Endothelial cell of umbilical vein (primary cell): ENCODE results near the gene TMUB2. TPM values are rescaled to one million over a fixed set of nuclear protein-coding genes. Genes with fewer than 3 reads are reported as not detected.
"Not testable (repeated sequence)": the region's sequence is repeated elsewhere in the genome, so short reads cannot be mapped to it uniquely, and the experiment has no call there.

Experiments used
- BruUV-seq: library from RNA; stranded (reverse); fragments of 400-500 nt; replicated peaks from 2 replicates; lab custom pipeline; 2021; lab: Mats Ljungman, UMichigan
- CTCF ChIA-PET: fragments of 300-600, 350-600 bp; sonication (Branson Sonifier 250); formaldehyde crosslinking; loops from one replicate; lab custom pipeline; 2021; ENCODE audit warnings: antibody characterized with exemption, inconsistent platforms; lab: Charles Lee
- POLR2A ChIA-PET: fragments of 300-600, 350-600 bp; sonication (Branson Sonifier 250); formaldehyde crosslinking; loops from one replicate; lab custom pipeline; 2021; ENCODE audit warnings: antibody characterized with exemption, inconsistent platforms; lab: Charles Lee
- DNase-seq: peaks from one replicate; pipeline ENCODE4 v3.0.0-alpha.2; 2011; ENCODE audit warnings: low read depth, low spot score
- FAIRE-seq: peaks from 2 replicates; lab custom pipeline; 2011; peaks lifted over from hg19 to GRCh38; lab: Jason Lieb, UNC
- H2AFZ ChIP-seq: 2 replicates; pipeline ENCODE4 v1.6.0; 2012; ENCODE audit warnings: low read depth, low read length, control low read depth, inconsistent platforms
- H3K27ac ChIP-seq: 2 replicates; pipeline ENCODE4 v1.5.1; 2011; ENCODE audit warnings: low read depth, mild to moderate bottlenecking, control low read depth, low read length, moderate library complexity; ENCODE audit not compliant: insufficient read depth
- H3K27me3 ChIP-seq, 2 experiments: 2 replicates each; pipeline versions ENCODE4 v1.6.0 to v1.6.1; 2011; ENCODE audit warnings: low read length in 2 of 2, mixed read lengths in 1 of 2; ENCODE audit not compliant: control insufficient read depth in 2 of 2, insufficient read depth in 2 of 2
- H3K36me3 ChIP-seq, 2 experiments: 2 replicates in 1 of 2; 3 replicates in 1 of 2; pipeline ENCODE4 v1.5.1; 2011; ENCODE audit warnings: low read length in 2 of 2, mild to moderate bottlenecking in 1 of 2, moderate library complexity in 1 of 2; ENCODE audit not compliant: control insufficient read depth in 2 of 2, insufficient read depth in 2 of 2; ENCODE audit errors: extremely low read depth in 1 of 2
- H3K4me1 ChIP-seq: 3 replicates; pipeline ENCODE4 v1.5.1; 2011; ENCODE audit warnings: mild to moderate bottlenecking, low read length; ENCODE audit not compliant: control insufficient read depth, insufficient read depth; ENCODE audit errors: extremely low read depth
- H3K4me2 ChIP-seq: 2 replicates; pipeline ENCODE4 v1.6.1; 2011; ENCODE audit warnings: low read length, control low read depth, mixed read lengths; ENCODE audit not compliant: insufficient read depth
- H3K4me3 ChIP-seq, 3 experiments: fragments of 200-600 bp in 1 of 3; sonication (generic), shearing (Covaris generic) in 1 of 3; replicated peaks in 1 of 3; 2 replicates each; pipeline ENCODE4 v1.5.1; 2011 to 2016; ENCODE audit warnings: control low read depth in 3 of 3, low read length in 3 of 3, mild to moderate bottlenecking in 2 of 3, inconsistent platforms in 1 of 3, low read depth in 1 of 3, moderate library complexity in 1 of 3; ENCODE audit not compliant: insufficient read depth in 1 of 3
- H3K79me2 ChIP-seq: 2 replicates; pipeline ENCODE4 v1.6.0; 2012; ENCODE audit warnings: low read length, inconsistent platforms; ENCODE audit not compliant: control insufficient read depth, insufficient read depth
- H3K9ac ChIP-seq: replicated peaks from 2 replicates; pipeline ENCODE3; 2011; ENCODE audit warnings: low read length, control low read depth; ENCODE audit not compliant: insufficient read depth; ENCODE audit errors: extremely low read depth
- H3K9me1 ChIP-seq: replicated peaks from 3 replicates; pipeline ENCODE4 v1.6.0; 2011; ENCODE audit warnings: mild to moderate bottlenecking, low read length; ENCODE audit not compliant: control insufficient read depth, insufficient read depth; ENCODE audit errors: extremely low read depth
- H3K9me3 ChIP-seq: replicated peaks from 2 replicates; pipeline ENCODE4 v1.5.1; 2012; ENCODE audit warnings: low read length, inconsistent platforms; ENCODE audit not compliant: control insufficient read depth, insufficient read depth
- H4K20me1 ChIP-seq: replicated peaks from 2 replicates; pipeline ENCODE3; 2011; ENCODE audit warnings: mild to moderate bottlenecking, low read length; ENCODE audit not compliant: control insufficient read depth, insufficient read depth; ENCODE audit errors: extremely low read depth
- EZH2 ChIP-seq: IDR thresholded peaks from 2 replicates; pipeline ENCODE4 v1.6.1; 2012; ENCODE audit warnings: borderline replicate concordance, low read depth, mild to moderate bottlenecking, moderate library complexity, low read length, inconsistent platforms; ENCODE audit not compliant: severe bottlenecking
- FOS ChIP-seq: IDR thresholded peaks from 2 replicates; pipeline ENCODE4 v1.6.1; 2011; ENCODE audit warnings: mild to moderate bottlenecking, low read length, moderate library complexity, borderline replicate concordance; ENCODE audit not compliant: insufficient read depth
- GATA2 ChIP-seq: IDR thresholded peaks from 2 replicates; pipeline ENCODE4 v1.7.0; 2011; ENCODE audit warnings: low read depth, mild to moderate bottlenecking, moderate library complexity, mixed read lengths, low read length; ENCODE audit not compliant: insufficient read length, insufficient read depth
- JUN ChIP-seq: IDR thresholded peaks from 2 replicates; pipeline ENCODE4 v1.6.1; 2011; ENCODE audit warnings: borderline replicate concordance, low read depth; ENCODE audit not compliant: insufficient read length, insufficient read depth
- MYC ChIP-seq: IDR thresholded peaks from one replicate; pipeline ENCODE4 v1.6.1; 2011; ENCODE audit warnings: mild to moderate bottlenecking, low read depth, low read length
- POLR2A ChIP-seq: IDR thresholded peaks from 2 replicates; pipeline ENCODE4 v1.6.1; 2012; ENCODE audit warnings: low read depth, mild to moderate bottlenecking, control low read depth, low read length
- POLR2AphosphoS5 ChIP-seq: IDR thresholded peaks from 2 replicates; pipeline ENCODE4 v1.6.1; 2012; ENCODE audit warnings: low read depth, mild to moderate bottlenecking, control low read depth, low read length, moderate library complexity; ENCODE audit not compliant: insufficient read depth
- dilution Hi-C: fragments of 300-500 bp; cut with MboI; formaldehyde crosslinking; loops from one replicate; pipeline ENCODE4 v1.15.0; 2019; ENCODE audit warnings: low sequenced_read_pairs; ENCODE audit not compliant: extremely low pct_ligation_motif_present
- intact Hi-C: fragments of 100-400 bp; cut with micrococcal nuclease; formaldehyde crosslinking; loops from one replicate; pipeline ENCODE4 v1.10.0; 2022
- polyA plus RNA-seq, 4 experiments: library from polyadenylated mRNA; depleted of rRNA in 3 of 4; stranded (reverse) in 3 of 4; unstranded in 1 of 4; fragments of >200 nt; gene quantifications; 2 replicates each; pipeline versions ENCODE4 v1.2.1 to v1.2.3, GENCODE V29; 2011 to 2012; ENCODE audit warnings: missing spikeins in 1 of 4
- total RNA-seq: library from RNA; stranded (reverse); gene quantifications from 2 replicates; pipeline ENCODE4 v1.2.3, GENCODE V29; 2021
- TF ChIP-seq, protein P1 (sequence below), 2 donors: IDR thresholded peaks; 1 replicate in 1 of 2; 2 replicates in 1 of 2; pipeline ENCODE4 v1.5.1; 2011; ENCODE audit warnings: low read length in 2 of 2, mild to moderate bottlenecking in 2 of 2, moderate library complexity in 2 of 2, control low read depth in 1 of 2, inconsistent platforms in 1 of 2, low read depth in 1 of 2; ENCODE audit not compliant: insufficient read depth in 1 of 2; ENCODE audit errors: extremely low read depth in 1 of 2
- TF ChIP-seq, protein P2 (sequence below): IDR thresholded peaks from 2 replicates; pipeline ENCODE4 v1.6.1; 2011; ENCODE audit not compliant: insufficient read depth, insufficient read length

The TMUB2 gene
- total and polyA plus RNA-seq, 2 donors (not counting 3 experiments of a cell fraction or from before 2014, with no cell fraction given): 43.6 to 72.5 TPM

DNA sequence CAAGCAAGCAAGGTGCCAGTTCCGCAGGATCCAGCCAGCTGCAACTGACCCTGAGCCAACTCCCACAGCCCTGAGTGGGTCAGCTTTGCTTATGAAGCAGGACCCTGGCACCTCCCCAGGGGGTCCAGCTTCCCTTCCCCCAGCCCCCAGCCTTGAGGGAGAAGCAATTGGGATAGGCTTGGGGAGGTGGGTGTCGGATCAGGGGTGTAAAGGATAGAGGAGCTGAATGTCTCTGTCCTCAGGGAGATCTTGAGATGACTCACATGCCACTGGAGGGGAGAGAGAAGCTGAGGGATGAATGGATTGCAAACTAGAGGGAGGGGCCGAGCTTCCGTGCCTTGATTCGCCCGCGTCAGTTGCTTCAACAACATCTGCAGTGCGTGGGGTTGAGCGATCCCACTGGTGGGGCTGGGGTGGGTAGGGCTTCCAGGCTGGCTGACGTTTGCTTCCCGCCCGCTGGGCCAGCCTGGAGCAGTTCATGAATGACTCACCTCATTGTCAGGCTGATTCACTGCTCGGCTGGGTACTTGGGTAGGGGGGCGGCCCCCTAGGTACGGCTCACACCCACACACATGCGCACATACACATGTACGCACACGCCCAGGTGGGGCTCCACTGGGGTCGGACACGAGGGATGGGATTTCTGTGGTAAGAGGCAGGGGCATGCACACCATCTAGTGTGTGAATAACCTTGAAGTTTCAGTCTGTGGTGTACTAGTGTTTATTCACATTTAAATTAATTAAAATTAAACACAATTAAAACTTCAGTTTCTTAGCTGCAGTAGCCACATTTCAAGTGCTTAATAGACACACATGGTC is 48.7 kb upstream of the TMUB2 start:
- peak; percentile 97 for FAIRE-seq
- H3K9ac ChIP-seq: peak overlapping the region; percentile 42
- H3K79me2 ChIP-seq: peaks cover 10% of the 10 kb centered on the region
- peak; percentile 97 for DNase-seq
- dilution Hi-C loops (no loop called here), intact Hi-C loops (loop anchor here (1.0 to 2.0 kb wide), 3 partner anchors 15 to 67 kb away; partner anchors contain the start of genes G6PC3, HDAC5 and TMUB2)
- TF ChIP-seq MYC: no peak
- no peak for TF ChIP-seq GATA2
- peak; percentile 80 for TF ChIP-seq JUN
- TF ChIP-seq, protein P1, sequence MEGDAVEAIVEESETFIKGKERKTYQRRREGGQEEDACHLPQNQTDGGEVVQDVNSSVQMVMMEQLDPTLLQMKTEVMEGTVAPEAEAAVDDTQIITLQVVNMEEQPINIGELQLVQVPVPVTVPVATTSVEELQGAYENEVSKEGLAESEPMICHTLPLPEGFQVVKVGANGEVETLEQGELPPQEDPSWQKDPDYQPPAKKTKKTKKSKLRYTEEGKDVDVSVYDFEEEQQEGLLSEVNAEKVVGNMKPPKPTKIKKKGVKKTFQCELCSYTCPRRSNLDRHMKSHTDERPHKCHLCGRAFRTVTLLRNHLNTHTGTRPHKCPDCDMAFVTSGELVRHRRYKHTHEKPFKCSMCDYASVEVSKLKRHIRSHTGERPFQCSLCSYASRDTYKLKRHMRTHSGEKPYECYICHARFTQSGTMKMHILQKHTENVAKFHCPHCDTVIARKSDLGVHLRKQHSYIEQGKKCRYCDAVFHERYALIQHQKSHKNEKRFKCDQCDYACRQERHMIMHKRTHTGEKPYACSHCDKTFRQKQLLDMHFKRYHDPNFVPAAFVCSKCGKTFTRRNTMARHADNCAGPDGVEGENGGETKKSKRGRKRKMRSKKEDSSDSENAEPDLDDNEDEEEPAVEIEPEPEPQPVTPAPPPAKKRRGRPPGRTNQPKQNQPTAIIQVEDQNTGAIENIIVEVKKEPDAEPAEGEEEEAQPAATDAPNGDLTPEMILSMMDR (IDR thresholded peaks at IDR 0.05; ENCODE audit: extremely low read depth in 1 of 2, insufficient read depth in 1 of 2, low read depth in 1 of 2, low read length in 2 of 2): no peak
- TF ChIP-seq FOS: peak; percentile 96
- TF ChIP-seq POLR2A: peak; percentile 35
- no peak for TF ChIP-seq EZH2
- TF ChIP-seq, protein P2, sequence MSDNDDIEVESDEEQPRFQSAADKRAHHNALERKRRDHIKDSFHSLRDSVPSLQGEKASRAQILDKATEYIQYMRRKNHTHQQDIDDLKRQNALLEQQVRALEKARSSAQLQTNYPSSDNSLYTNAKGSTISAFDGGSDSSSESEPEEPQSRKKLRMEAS: no peak
- TF ChIP-seq POLR2AphosphoS5: peak; percentile 69
- peak overlapping the region in 1 of 3 experiments; percentile 4 for H3K4me3 ChIP-seq
- H3K9me3 ChIP-seq: no peaks in the 10 kb centered on the region
- H3K27me3 ChIP-seq: no peaks in the 10 kb centered on the region
- no peaks in the 10 kb centered on the region for H4K20me1 ChIP-seq
- ChIA-PET CTCF (interaction anchor here (0.5 to 2.9 kb wide), 9 partner anchors 10 to 208 kb away, joined by 3 to 14 read pairs (median 3); partner anchors contain the start of gene HDAC5), POLR2A (interaction anchor here (0.5 to 1.2 kb wide), 3 partner anchors 12 to 37 kb away, joined by 3 to 9 read pairs (median 4); partner anchors contain the start of gene HDAC5)
- H3K4me2 ChIP-seq: peak overlapping the region; percentile 59
- peak overlapping the region; percentile 78 for H2AFZ ChIP-seq
- peaks cover 20% of the 10 kb centered on the region for H3K4me1 ChIP-seq
- peak overlapping the region; percentile 46 for H3K27ac ChIP-seq
- BruUV-seq: no TSS peak
- H3K9me1 ChIP-seq: no peaks in the 10 kb centered on the region
- H3K36me3 ChIP-seq: no peaks in the 10 kb centered on the region

DNA sequence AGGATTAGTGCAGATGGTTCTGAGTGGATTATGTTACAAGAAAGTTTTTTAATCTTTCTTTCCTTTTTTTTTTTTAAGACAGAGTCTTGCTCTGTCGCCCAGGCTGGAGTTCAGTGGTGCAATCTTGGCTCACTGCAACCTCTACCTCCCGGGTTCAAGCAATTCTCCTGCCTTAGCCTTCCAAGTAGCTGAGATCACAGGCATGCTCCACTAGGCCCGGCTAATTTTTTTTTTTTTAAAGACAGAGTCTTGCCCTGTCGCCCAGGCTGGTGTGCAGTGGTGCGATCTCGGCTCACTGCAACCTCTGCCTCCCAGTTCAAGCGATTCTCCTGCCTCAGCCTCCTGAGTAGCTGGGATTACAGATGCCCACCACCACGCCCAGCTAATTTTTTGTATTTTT is 42.9 kb upstream of the TMUB2 start:
- CTCF ChIA-PET: interaction anchor here (1.1 to 1.3 kb wide), 2 partner anchors 21 to 24 kb away, joined by 3 to 4 read pairs; partner anchors contain the start of gene HDAC5
- H3K9me3 ChIP-seq, H4K20me1 ChIP-seq, H3K27ac ChIP-seq, dilution Hi-C loops, DNase-seq, BruUV-seq, H3K27me3 ChIP-seq, H3K36me3 ChIP-seq, H3K4me2 ChIP-seq, H3K9me1 ChIP-seq, FAIRE-seq, H2AFZ ChIP-seq, H3K4me1 ChIP-seq, H3K4me3 ChIP-seq, H3K9ac ChIP-seq, intact Hi-C loops: not testable (repeated sequence)
- H3K79me2 ChIP-seq: peaks cover 12% of the 10 kb centered on the region
- POLR2A ChIA-PET: interaction anchor here (0.7 kb wide), 1 partner anchor 136 kb away, joined by 3 read pairs; no protein-coding TSS in a partner anchor
